AG08396 (cell line): ENCODE data around the gene NUP210.
A peak's percentile ranks its signal among the peaks of the same experiment; 100 is the strongest.

ENCODE experiments used
- DNase-seq: peaks from one replicate; pipeline ENCODE4 v3.0.0; 2012; ENCODE audit warnings: low spot score, mixed read lengths

The NUP210 gene

DNA sequence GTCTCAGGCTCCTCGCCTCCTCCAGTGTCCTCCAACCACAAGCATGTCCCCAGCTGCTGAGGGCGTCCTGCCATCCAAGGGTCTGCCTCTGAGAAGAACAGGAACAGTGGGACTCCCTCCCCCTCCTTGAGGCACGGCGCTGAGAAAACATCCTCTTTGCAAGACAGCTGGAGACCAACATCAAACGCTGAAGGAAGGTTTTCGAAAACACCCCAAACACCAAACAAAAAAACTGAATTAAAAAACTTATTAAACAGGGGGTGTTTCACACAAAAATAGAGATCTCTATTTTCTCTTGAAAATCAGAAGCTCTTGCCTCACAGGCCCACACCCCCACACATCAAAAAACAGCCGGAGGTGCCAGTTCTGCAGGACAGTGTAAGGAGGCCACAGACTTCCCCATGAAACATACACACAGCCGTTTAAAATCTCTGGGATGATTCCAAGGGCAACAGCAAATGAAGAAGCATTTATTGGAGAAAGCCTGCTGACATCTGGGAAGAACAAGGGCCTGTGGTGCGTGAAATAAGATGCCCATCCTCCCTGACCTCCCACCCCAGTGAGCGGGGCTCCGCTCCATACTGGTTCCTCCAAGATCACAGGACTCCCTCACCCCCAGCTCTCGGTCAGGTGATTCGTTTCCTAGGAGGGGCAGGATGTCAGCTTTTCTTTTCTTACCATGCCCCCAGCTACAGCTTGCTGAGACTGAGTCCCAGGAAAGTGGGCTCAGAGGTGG, 71.3 kb downstream of the NUP210 start:
- no peak for DNase-seq

DNA sequence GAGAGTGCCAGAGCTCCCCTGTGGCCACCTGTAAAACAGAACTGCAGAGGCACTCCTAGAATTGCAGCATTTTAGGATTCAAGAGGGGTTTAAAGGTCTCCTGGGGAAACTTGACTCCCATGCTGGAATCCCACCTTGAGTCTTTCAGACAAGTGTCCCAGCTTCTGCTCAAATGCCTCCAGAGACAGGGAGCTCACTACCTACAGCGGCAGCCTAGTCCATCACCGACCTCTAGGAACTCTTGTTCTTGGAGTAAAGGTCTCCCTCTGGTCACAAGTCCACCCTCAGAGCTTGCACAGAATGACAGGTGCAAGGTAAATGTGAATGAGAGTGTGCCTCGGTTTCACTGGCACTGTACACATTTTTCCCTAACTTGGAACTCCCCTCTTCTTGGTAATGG, 72.0 kb downstream of the NUP210 start:
- no peak for DNase-seq

DNA sequence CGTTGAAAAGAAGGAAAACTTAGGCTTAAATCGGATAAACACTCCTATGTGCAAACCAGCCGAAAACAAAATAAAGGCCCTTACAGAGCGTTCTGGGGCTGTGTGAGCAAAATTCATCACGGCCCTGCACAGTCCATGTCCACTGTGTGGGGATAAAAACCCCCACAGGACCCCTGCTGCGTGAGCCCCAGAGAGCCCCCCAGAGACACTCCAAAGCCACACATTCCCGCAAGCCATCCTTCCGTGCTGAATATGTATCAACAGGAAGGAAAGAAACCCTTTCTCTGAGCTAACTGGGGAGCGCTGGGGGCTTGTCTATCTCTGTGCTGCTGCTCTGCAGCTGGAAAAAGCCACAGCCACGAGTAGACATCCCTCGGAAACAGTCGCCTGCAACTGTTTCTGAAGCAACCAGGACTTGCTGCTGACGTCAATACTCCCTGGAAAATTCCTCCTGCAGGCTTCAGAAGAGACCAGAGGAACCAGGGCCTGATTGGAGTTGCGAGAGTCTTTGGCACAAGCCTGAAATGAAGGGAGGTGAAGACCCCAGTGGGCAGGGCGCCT, 72.7 kb downstream of the NUP210 start:
- peak; percentile 22 for DNase-seq

DNA sequence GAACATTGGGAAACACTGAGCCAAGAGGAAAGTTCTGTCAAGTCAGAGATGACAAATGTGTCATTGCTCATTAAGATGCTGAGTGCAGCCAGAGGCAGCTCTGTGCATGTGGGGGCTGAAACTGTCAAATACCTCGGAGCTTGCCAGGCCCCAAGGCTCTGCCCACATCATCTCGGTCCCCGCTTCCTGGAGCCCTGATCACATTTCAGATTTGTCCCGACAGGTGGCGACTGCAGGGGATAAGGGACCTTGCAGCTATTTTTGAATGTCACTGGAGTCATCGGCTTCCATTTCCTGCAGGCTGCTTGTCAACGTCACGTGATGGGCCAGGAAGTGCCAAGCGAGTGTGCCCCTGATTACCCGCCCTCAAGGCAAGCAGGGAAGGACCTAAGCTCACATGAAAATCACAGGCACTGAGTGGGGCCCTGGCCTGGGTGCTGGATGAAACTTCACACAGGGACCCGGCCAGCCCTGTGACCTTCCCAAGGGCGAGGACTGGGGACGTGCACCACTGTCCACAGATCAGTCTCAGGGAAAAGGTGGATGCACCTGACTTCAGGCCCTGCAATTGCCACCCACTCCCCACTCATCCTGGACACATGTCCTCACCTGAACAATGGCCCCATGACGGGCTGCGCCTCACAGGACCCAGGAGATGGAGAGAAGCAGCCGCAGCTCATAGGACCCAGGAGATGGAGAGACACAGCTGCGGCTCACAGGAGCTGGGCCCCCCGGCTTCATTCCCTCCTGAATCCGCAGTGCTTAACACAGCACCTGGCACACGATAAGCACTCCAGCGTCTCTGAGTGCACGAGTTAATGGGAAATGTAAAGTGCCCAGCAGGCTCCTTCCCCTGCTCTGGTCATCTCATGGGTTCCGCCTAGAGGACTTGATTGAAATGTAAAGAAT, 73.4 kb downstream of the NUP210 start:
- no peak for DNase-seq

DNA sequence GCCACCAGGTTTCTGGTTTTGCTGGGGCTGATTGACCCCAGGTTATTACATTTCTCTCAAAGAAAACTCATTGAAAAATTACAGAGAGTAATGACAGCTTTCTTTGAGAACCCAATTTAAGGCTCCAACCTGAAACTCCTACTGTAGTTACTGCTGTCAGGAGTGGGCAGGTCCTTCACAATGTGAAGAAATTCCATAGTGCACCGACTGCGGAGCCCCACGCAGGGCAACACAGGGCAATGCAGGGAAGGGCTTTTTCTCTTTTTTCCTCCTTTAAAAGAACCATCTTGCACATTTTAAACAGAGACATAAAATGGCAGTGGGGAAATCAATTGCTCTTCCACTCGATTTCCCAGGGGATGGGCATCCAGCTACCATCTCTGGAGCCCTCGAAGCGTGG, 74.3 kb downstream of the NUP210 start:
- no peak for DNase-seq

DNA sequence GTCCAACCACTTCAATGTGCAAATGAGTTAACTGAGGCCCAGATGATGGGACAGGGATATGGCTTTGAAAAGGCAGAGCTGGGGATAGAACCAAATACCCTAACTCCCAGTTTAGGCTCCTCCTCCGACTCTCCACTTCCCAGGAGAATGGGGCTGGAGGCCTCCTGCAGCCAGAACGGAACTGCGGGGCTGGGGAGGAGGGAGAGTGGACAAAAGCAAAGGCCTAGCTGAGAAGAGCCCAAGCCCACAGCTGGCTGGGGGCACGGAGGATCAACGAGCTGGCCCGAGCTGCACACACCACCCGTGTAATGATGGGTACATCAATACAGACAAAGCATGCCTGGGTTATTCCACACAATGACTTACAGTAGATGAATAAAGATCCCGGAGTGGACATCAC, 74.8 kb downstream of the NUP210 start:
- no peak for DNase-seq

DNA sequence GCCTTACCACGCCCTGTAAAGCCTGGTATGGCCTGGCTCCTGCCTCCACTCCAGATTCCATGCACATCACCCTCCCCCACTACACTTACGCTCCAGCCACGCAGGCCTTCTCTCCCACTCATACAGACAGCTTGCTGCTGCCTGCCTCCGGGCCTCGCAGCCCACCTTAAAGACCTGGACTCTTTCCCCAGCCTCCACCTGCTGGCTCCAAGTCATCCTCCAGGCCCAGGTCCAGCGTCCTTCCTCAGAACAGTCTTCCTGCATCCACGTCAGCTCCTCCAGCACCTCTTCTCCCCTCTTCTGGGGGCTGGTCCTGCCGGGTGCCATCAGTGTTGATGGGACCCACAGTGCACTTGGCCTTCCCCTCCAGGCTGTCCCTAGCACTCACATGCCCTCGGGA, 75.5 kb downstream of the NUP210 start:
- DNase-seq = no peak

DNA sequence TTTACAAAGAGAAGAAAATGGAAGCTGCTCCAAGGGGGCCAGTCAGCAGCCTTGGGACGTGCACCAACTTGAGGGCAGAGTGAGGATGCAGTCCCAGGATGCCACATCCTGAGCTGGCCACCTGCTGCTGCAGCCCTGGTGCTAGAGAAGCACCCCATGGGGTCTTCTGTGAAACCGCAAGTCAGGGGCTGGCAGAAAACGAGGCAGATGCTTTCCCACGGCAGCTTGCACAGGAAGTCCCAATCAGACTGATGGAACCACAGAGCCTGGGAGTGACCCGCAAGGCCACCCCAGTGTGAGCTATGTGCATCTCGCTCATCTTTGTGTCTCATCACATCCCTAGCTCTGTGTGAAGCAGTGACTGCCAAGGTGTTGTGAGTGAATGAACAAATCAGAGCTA, 76.5 kb downstream of the NUP210 start:
- DNase-seq = no peak

DNA sequence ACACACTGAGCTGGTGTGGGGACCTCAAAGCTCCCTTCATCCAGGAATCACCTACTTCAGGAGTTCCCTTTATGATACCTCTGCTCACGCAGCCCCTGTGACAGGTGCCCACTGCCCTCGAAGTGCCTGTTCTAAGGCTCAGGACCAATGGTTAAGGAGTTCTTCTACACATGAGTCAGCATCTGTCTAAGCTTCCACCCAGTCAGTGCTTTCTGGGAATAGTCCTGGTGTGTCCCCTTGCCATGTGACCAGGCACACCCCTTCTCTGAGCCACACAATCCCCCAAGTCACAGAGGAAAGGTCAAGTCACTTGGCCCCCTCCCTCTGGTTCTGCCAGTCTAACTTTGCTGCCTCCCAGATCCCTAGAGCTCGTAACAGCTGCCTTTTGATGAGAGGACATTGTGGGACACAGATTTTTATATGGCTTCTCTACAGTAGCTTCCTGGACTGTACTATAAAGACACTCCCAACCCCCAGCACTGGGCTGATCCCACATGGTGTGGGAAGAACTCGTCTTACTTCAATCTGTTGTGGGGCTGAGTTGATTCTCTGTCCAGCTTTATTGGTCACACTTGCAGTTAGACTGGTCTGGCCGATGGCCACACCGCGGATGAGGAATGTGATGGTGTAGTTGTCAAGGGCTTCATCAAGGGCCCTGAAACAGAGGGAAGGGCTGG, 78.8 kb downstream of the NUP210 start:
- DNase-seq = no peak

DNA sequence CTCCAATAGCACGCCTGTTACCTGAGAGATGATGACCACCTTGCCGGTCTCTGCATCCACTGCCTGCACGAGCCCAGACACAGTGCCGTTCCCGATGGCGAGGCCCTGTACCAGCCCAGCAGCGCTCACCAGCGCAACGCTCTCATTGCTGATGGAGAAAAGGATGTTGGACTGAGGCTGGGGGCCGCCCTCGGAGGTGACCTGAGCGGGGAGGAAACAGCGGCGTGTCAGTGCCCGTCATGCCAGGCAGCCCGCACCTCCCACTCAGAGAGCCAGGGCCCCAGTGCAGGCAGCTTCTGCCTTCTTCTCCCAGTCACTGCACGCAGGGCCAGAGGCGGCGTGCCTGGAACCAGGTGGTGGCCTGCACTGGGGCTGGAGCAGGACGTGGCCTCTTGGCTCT, 80.3 kb downstream of the NUP210 start:
- DNase-seq = no peak

DNA sequence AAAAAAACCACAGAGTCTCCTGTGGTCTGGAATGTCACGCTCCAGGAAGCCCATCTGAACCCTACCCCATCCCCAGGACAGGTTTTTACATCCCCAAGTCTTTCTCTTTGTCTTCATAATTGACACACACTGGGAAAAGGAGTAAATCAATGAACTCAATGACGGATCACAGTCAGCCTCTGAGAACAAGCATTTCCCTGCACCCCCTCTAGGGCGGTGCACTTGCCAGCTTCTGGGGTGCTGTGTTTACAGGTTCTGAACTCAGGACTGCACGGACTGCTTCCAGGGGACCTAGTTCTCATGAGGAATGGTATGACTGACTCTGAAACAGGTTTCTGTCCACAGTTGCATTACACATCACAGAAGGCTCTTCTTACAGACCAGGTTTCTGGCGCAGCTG, 81.1 kb downstream of the NUP210 start:
- no peak for DNase-seq

DNA sequence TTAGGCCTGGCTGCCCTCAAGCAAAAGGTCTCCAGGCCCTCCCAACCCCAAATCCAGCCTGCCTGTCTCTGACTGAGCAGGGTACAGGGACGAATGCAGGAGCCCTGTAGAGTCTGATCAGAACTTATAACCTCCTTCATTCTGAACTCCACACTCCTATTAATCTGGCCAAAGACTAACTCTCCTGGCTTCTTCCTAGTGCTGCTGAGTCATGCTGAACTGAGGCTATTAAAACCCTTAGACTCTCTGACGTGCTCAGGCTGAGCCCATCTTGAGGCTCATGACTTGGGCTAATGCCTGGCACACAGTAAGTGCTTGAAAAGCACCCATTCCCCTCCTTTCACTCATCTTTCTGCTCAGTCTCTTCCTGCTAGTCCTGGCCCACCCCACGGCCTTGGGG, 81.9 kb downstream of the NUP210 start:
- no peak for DNase-seq

DNA sequence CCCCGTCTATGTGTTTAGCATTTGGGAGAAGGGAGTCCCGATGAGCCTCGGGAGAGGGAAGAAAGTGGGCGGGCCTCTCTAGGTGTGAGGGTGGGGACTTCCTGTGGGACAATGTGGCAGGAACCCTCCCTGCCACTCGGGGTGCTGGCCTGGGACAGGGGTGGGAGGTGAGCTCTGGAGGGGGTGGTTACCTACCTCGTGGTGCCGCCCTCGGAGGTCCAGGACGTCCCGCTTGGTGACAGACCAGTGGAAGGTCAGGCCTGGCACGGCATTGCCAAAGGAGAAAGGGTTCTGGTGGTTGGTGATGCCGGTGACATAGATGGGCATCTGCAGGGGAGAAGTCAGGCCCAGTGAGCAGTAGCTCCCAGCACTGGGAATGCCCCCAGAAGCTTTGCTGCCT, 83.5 kb downstream of the NUP210 start:
- no peak for DNase-seq

DNA sequence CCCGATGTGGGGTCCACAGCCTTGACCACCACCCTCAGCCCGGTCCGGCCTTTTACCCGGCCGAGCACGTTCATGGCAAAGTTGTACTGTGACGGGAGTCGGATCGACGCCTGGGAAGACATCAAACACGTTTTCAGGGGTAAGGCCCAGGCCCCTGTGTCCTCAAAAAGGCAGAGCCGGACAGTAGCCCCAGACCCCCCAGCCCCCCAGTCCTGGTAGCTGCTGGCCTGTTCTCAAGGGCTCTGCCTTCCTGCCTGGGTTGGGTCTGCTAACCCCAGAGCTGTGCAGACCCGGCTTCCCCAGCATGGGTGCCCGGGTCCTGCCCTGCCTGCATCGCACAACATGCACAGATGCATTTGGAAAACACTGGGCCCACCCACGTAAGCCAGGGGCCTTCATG, 84.6 kb downstream of the NUP210 start:
- no peak for DNase-seq

DNA sequence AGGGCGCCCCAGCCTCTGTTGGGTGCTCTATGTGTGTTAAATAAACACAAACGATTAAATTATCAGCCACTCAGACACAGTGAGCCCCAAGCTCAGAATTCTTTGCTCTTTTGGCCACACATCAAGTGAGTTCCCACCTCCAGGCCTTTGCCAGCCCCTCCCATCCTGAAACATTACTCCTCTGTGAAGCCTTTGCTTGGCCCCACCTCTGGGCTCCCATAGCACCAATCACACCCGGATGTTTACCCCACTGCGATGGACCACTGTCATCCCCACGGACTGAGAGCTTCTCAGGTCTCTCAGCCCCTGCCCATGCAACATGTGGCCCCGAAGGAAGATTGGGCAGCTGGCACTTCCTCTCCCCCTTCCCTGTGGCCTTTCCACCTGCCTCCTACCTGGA, 85.1 kb downstream of the NUP210 start:
- no peak for DNase-seq

DNA sequence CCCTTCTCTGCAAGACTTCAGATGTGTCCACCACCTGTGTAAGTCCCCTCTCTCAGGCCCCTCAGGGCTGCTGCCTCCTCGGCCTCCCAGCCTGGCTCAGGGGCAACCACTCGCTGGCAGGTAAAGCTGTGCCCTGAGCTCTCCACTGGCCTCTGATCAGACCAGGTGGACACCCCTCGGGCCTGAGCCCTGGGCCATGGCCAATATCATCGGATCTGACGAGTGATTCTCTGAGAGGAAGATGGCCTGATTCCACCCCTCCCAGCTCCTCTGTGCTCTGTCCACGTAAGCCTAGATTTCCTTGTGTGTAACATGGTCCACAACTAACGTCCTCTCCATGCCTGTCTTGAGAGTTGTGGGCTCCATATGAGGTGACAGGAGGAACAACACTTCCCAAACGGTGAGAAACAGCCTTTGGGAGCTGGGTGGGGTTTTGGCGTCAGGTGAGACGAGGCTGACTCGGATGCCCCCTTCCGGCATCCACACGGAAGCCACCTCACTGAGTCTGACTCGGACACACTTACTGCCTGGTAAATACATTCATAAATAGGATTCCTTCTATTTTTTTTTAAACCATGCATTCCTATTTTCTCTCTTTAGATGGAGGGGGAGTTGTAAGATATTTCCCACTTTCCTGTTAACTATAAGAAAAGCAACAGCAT, 86.8 kb downstream of the NUP210 start:
- no peak for DNase-seq

DNA sequence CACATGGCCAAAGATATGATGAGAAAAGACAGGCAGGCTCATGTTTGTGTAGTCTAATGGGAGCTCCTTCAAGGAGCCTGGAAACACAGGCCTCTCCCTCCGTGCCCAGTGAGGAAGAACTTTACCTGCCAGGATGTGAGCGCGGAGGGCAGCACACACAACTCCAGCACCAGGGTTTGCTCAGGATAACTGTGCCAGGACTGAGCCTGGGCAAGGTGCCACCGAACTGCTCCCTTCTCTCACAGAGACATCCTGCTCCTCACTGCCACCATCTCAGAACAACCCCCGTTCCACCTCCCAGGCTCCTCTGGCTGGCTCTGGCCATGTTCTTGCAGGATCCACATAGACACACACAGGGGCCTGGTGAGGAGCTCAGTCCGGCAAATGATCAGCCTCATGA, 87.4 kb downstream of the NUP210 start:
- no peak for DNase-seq

DNA sequence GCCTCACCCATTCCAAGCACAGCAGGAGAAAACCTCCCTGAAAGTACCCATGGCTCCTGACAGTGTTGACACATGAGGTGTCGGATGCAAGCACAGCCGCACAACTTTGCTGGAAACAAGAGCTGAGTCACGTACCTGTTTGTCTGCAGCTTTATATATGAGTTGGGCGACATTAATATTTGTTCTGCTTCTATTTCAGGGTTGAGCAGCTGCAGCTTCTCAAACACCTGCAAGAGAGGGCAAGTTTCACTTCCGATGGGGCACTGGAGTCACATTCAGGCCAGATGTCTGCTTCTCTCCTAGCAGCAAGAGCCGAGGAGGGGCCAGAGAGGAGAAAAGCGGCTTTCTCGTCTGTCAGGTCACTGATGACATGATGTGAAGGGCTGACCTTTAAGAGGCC, 88.0 kb downstream of the NUP210 start:
- no peak for DNase-seq

DNA sequence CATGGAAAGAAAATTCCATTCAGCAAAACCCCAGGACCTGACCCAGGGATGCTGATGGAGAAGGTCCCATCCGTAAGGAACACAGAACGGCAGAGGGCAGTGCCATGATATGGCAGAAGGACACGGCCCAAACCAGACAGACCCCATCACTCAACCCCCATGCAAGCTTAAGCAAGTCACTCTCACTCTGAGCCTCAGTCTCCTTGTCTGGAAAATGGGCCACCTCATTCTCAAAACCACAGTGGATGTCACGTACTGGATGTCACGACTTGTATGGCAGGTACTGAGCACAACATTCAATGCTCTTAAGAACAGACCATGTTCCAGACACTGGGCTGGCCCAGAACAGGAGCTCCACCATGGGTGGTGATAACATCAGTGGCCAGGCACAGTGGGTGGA, 90.4 kb downstream of the NUP210 start:
- no peak for DNase-seq

DNA sequence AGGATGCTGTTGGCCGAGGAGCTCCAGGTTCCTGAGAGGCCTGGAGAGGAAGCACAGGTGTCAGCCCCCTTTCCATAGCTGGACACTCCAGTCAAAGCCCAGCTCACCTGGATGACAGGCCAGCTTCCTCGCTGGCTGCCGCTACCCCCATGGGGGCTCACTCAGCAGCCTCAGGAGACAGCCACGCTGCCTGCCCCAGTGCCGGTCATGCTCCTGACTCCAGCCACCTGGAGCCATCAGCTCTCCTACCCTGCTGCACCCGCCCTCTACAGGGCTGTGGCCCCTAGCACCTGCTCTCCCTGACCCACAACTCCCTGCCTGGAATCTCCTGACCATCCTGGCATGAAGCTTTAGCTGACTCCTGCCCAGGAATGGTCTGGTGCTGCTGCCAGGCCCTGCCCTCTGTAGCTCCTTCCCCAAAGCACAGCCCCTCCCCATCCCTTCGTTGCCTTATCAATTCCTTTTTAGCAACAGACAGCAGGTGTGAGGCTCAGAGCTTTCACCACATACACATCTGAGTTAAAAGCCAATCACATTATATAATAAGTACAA, 94.2 kb downstream of the NUP210 start:
- DNase-seq = no peak

DNA sequence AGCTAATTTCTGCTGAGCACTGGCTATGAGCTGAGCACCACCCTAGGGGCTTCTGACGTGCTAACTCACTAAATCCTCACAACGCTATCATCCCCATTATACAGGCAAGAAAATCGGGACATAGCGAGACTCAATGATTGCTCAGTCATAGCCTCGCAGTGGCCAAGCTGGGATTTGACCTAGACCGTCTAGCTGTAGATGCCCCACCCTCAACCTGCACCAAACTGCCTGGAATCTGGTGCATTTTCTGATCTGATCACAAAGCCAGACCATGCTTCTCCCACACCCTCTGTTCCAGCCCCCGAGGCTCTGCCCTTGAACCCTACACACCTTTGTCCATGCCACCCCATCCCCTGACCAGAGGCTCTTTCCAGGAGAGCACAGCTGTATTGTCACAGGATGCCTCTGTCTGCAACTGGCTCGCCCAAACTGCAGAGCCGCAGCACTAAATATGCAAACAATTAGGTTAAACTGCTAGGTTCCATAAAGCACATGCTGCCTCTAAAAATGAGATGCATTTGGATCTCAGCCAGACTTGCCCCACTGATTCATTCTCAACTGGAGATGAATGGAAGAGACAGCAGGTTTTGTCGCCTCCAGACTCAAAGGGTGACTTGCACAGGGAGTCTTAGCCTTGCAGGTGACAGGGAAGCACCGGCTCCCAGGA, 95.2 kb downstream of the NUP210 start:
- no peak for DNase-seq
